H4 (cell line): ENCODE data around the gene TRIM74. TPM values are rescaled to one million over a fixed set of nuclear protein-coding genes. Genes with fewer than 3 reads are reported as not detected.
"Not testable (repeated sequence)": the region's sequence is repeated elsewhere in the genome, so short reads cannot be mapped to it uniquely, and the experiment has no call there.

Source experiments
- DNase-seq: peaks from one replicate; pipeline ENCODE4 v3.0.0-alpha.2; 2015; ENCODE audit warnings: low spot score
- total RNA-seq: library from RNA; depleted of rRNA; stranded (reverse); fragments of >200 nt; shearing (Covaris generic); gene quantifications from 2 replicates; pipeline ENCODE4 v1.2.3, GENCODE V29; 2014; rRNA removed

The TRIM74 gene
- total RNA-seq, 1 experiment from 2014 or later, result not detected

DNA sequence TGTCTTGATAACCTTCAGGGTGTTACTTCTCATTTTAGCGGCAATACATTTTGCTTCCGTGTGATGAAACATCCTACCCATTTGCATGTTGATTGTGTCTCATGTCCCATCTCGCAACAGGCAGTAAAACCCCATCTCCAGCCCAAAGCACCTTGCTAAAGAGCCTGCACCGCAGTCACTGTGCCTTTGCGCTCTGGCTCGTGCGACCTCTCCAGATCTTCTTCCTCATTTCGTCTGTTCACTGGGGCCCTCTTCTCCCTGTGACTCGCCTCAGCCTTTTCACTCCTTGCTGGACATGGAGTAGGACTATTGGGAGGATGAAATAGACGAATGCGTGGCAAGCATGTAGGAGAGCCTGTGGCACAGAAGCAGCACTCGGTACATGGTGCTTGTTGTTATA, 57.9 kb downstream of the TRIM74 start:
- DNase-seq, result not testable (repeated sequence)

Other genes with a start within 250 kb of the TRIM74 start
- gene TYW1B, start 141.3 kb downstream of the TRIM74 start, total RNA-seq, result 0.23 and 0.66 TPM in 2 replicates
- gene POM121, start 44.4 kb downstream of the TRIM74 start, total RNA-seq, result 3.1 and 5.2 TPM in 2 replicates
- not detected in 2 replicates for gene SPDYE8, start 60.3 kb upstream of the TRIM74 start, total RNA-seq
- not detected in 2 replicates for gene SPDYE11, start 88.4 kb upstream of the TRIM74 start, total RNA-seq
- not detected in 2 replicates for gene SPDYE9, start 116.6 kb upstream of the TRIM74 start, total RNA-seq